DOHH2 (cell line): ENCODE measurements around the gene DGUOK.

ENCODE experiments used
- EZH2phosphoT487 ChIP-seq: fragments of 200-600 bp; sonication (generic); IDR thresholded peaks from 2 replicates; pipeline ENCODE4 v1.6.1; 2017; ENCODE audit warnings: borderline replicate concordance, mild to moderate bottlenecking, antibody characterized with exemption, low read length, moderate library complexity, mixed read lengths
- TF ChIP-seq, protein P1 (sequence below): fragments of 200-600 bp; sonication (generic); IDR thresholded peaks from one replicate; pipeline ENCODE4 v1.5.1; 2014; ENCODE audit warnings: antibody characterized with exemption, mild to moderate bottlenecking, low read depth, low read length; ENCODE audit not compliant: poor library complexity, severe bottlenecking

DNA sequence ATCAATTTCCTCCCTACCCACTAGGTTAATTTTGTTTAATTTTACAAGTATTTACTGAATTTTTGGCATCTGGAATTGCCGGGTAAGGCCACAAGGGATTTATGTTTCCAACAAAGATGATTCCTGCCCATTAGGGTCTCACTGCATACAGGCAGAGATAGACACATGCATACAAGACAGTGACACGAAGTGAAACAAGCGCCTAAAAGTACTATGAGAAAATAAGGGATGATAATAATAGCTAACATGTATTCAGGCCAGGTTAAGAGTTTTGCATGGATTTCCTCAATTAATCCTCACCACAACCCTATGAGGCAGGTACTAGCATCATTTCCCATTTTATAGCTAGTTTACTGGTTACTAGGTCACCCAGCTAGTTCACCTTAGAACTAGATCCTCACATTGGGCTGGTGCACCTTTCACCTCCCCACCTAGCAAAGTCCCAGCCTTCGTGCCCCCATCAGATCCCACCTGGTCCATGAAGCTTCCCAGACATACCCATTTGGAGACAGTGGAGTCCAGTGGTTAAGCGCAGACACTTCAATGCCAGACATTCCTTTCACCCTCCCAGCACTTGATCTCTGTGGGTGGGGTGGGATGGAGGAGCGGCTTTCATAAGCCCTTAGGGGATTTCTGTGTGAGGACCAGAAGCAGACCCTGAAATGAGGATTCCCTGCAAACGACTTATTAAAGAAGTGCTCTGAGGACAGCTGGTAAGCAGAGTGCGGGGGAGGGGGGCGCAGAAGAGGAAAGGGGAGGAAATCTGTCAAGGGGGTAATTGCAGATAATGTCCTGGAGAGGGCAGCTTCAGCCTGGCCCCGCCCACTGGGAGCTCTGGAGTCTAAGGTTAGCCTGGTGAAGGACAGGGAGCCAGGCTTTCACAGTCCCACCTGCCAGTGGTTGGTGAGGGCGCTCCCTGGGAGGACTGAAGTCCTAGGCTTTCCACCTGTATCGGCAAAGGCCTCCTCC lies 5.8 kb upstream of the DGUOK start:
- TF ChIP-seq, protein P1, sequence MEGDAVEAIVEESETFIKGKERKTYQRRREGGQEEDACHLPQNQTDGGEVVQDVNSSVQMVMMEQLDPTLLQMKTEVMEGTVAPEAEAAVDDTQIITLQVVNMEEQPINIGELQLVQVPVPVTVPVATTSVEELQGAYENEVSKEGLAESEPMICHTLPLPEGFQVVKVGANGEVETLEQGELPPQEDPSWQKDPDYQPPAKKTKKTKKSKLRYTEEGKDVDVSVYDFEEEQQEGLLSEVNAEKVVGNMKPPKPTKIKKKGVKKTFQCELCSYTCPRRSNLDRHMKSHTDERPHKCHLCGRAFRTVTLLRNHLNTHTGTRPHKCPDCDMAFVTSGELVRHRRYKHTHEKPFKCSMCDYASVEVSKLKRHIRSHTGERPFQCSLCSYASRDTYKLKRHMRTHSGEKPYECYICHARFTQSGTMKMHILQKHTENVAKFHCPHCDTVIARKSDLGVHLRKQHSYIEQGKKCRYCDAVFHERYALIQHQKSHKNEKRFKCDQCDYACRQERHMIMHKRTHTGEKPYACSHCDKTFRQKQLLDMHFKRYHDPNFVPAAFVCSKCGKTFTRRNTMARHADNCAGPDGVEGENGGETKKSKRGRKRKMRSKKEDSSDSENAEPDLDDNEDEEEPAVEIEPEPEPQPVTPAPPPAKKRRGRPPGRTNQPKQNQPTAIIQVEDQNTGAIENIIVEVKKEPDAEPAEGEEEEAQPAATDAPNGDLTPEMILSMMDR, result peak; percentile 54
- TF ChIP-seq EZH2phosphoT487, result no peak
